K562 (cell line): ENCODE data around the gene ERAL1. TPM values are rescaled to one million over a fixed set of nuclear protein-coding genes. Genes with fewer than 3 reads are reported as not detected.

Source experiments
- ARID4B ChIP-seq: sonication (generic); formaldehyde crosslinking; IDR thresholded peaks from 2 replicates; pipeline ENCODE4 v1.8.0; 2022; ENCODE audit warnings: mild to moderate bottlenecking, missing genetic modification reagents
- BCOR ChIP-seq: fragments of 450-650 bp; IDR thresholded peaks from 2 replicates; pipeline ENCODE4 v1.6.1; 2016
- CBX2 ChIP-seq: fragments of 200-600 bp; sonication (generic); IDR thresholded peaks from one replicate; pipeline ENCODE4 v1.6.1; 2012; ENCODE audit warnings: mild to moderate bottlenecking, low read length, inconsistent platforms; ENCODE audit not compliant: insufficient read depth, poor library complexity, severe bottlenecking
- CHAMP1 ChIP-seq: fragments of 450-650 bp; IDR thresholded peaks from 2 replicates; pipeline ENCODE4 v1.6.1; 2016; ENCODE audit warnings: mild to moderate bottlenecking
- DACH1 ChIP-seq: fragments of 450-650 bp; IDR thresholded peaks from 2 replicates; pipeline ENCODE4 v1.6.1; 2018; ENCODE audit not compliant: partially characterized antibody
- ETV1 ChIP-seq: fragments of 450-650 bp; conservative IDR thresholded peaks from 2 replicates; pipeline ENCODE4 v1.6.1; 2016; ENCODE audit warnings: missing genetic modification characterization, control low read depth, low read depth, missing compliant biosample characterization
- FOXA3 ChIP-seq, 2 experiments: fragments of 450-650 bp in 1 of 2; sonication (generic) in 1 of 2; formaldehyde crosslinking; IDR thresholded peaks in 1 of 2; conservative IDR thresholded peaks in 1 of 2; 2 replicates each; pipeline versions ENCODE4 v1.4.0 to v1.8.0; 2020 to 2022; ENCODE audit warnings: mild to moderate bottlenecking in 2 of 2, missing genetic modification reagents in 1 of 2
- HDAC1 ChIP-seq, 2 experiments: fragments of 450-650 bp; IDR thresholded peaks; 2 replicates each; pipeline ENCODE4 v1.6.1; 2016 to 2017; ENCODE audit warnings: inconsistent platforms in 1 of 2, mild to moderate bottlenecking in 1 of 2, moderate library complexity in 1 of 2
- MAZ ChIP-seq, 2 experiments: fragments of 450-650 bp in 1 of 2; sonication (generic) in 1 of 2; formaldehyde crosslinking; IDR thresholded peaks in 1 of 2; conservative IDR thresholded peaks in 1 of 2; 2 replicates each; pipeline versions ENCODE4 v1.4.0 to v1.5.0; 2020; ENCODE audit warnings: mild to moderate bottlenecking in 1 of 2, missing genetic modification reagents in 1 of 2
- MBD2 ChIP-seq: sonication (generic); IDR thresholded peaks from 2 replicates; pipeline ENCODE4 v1.6.1; 2016; ENCODE audit warnings: low read depth, borderline replicate concordance
- NEUROD1 ChIP-seq: fragments of 150-350 bp; IDR thresholded peaks from 2 replicates; pipeline ENCODE4 v1.6.1; 2014; ENCODE audit warnings: borderline replicate concordance, low read length, low read depth; ENCODE audit not compliant: partially characterized antibody
- NFXL1 ChIP-seq: fragments of 450-650 bp; formaldehyde crosslinking; IDR thresholded peaks from 2 replicates; pipeline ENCODE4 v1.4.0; 2021; ENCODE audit warnings: mild to moderate bottlenecking
- PHTF2 ChIP-seq: fragments of 250-450 bp; sonication (Bioruptor Pico); IDR thresholded peaks from 2 replicates; pipeline ENCODE4 v1.5.0; 2021; ENCODE audit warnings: mild to moderate bottlenecking
- SLC30A9 ChIP-seq: fragments of 250-450 bp; sonication (Bioruptor Pico); IDR thresholded peaks from 2 replicates; pipeline ENCODE4 v1.8.0; 2022; ENCODE audit warnings: mild to moderate bottlenecking, moderate library complexity
- SMARCC2 ChIP-seq: fragments of 450-650 bp; IDR thresholded peaks from 2 replicates; pipeline ENCODE4 v1.6.1; 2017; ENCODE audit warnings: antibody characterized with exemption, moderate library complexity, mild to moderate bottlenecking, low read depth
- TAL1 ChIP-seq: fragments of 450-650 bp; IDR thresholded peaks from 2 replicates; pipeline ENCODE4 v1.6.1; 2016; ENCODE audit warnings: mild to moderate bottlenecking
- TFAP4 ChIP-seq: sonication (generic); formaldehyde crosslinking; IDR thresholded peaks from 2 replicates; pipeline ENCODE4 v1.8.0; 2022; ENCODE audit warnings: missing genetic modification reagents, mild to moderate bottlenecking, moderate library complexity, borderline replicate concordance
- ZNF263 ChIP-seq: sonication (generic); formaldehyde crosslinking; IDR thresholded peaks from 2 replicates; pipeline ENCODE4 v1.8.0; 2022; ENCODE audit warnings: mild to moderate bottlenecking, missing genetic modification reagents, borderline replicate concordance
- ZNF644 ChIP-seq: fragments of 200-800 bp; sonication (Bioruptor generic); IDR thresholded peaks from 2 replicates; pipeline ENCODE4 v1.6.1; 2016; ENCODE audit warnings: low read depth, missing genetic modification characterization, missing compliant biosample characterization
- polyA plus RNA-seq, 8 experiments: library from polyadenylated mRNA; depleted of rRNA in 4 of 8; stranded (reverse) in 5 of 8; unstranded in 3 of 8; fragments of >200 nt; fragmentation: Nextera tagmentation in 2 of 8; fragmentation: Illumina TruSeq in 1 of 8; extraction: Ambion mirVana in 2 of 8; extraction: Trizol in 1 of 8; gene quantifications; 2 replicates each; pipeline versions ENCODE4 v1.2.1 to v1.2.3, GENCODE V29; 2011 to 2014; ENCODE audit warnings: inconsistent platforms in 1 of 8, missing spikeins in 1 of 8
- total RNA-seq, 7 experiments: library from RNA; depleted of rRNA in 6 of 7; stranded (reverse); fragments of >200 nt in 6 of 7; fragmentation: Illumina TruSeq in 2 of 7; extraction: Trizol in 2 of 7; gene quantifications; 2 replicates each; pipeline versions ENCODE4 v1.2.1 to v1.2.3, GENCODE V29; 2011 to 2021; ENCODE audit warnings: low replicate concordance in 1 of 7

ERAL1 gene
- total and polyA plus RNA-seq, 9 of the 15 experiments (the other 6 are each of a cell fraction or from before 2014, with no cell fraction given) = 37.5 to 351 (median 106) TPM

DNA sequence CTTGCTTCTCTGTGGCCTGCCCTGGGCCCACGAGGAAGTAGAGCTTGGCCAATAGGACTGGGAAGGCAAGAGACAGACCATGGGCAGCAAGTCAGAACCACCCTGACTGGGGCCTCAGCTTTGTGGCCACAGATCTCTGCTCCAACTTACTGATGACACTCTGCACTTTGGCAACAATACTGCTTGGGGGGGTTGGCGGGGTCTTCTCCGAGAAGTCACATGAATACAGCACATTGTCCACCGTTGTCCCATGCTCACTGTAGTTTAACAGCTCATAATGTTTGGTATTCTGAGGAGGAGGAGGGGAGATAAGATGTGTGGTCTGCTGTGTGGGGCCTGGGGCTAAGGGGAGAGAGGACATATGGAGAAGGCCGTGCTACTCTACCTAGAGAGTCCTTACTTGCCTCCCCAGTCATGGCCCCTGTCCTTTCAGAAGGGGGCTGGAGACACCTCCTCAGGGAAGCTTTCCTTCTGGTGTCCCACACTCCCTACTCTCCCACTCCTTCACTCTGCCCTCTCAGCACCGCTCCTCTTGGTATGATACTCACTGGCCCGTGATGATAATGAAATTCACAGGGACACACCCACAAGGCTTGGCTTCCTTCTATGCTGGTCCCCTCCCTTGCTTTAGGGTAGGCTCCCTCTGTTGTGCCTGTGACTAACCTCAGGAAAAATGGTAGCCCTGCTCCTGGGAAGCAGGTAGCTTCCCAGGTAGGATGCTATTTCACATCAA is 52.1 kb downstream of the ERAL1 start (continued):
- TF ChIP-seq CHAMP1 (no peak), BCOR (no peak), SMARCC2 (no peak), NEUROD1 (no peak), PHTF2 (CRISPR knock-in tag) (no peak), MBD2 (no peak), ZNF644 (tag) (no peak), SLC30A9 (CRISPR knock-in tag) (no peak), MAZ (CRISPR knock-in tag; conservative IDR thresholded peaks at IDR 0.05 in 1 of 2, IDR thresholded peaks at IDR 0.05 in 1 of 2) (peak in 1 of 2 experiments; percentile 19; a peak in 1 of 4 replicates), FOXA3 (CRISPR knock-in tag; conservative IDR thresholded peaks at IDR 0.05 in 1 of 2, IDR thresholded peaks at IDR 0.05 in 1 of 2) (no peak), TAL1 (peak; percentile 16; the same call in 1 of the 2 replicates), CBX2 (no peak), NFXL1 (CRISPR knock-in tag) (no peak), ETV1 (tag) (no peak), ARID4B (CRISPR knock-in tag) (no peak), DACH1 (no peak), HDAC1 (IDR thresholded peaks at IDR 0.05) (peak in 1 of 2 experiments; percentile 49; a peak in 2 of 4 replicates), TFAP4 (CRISPR knock-in tag) (no peak), ZNF263 (CRISPR knock-in tag) (no peak)
